Effector memory CD4-positive, alpha-beta T cell (primary cell): ENCODE results near the gene CPVL.
"Not testable (repeated sequence)": the region's sequence is repeated elsewhere in the genome, so short reads cannot be mapped to it uniquely, and the experiment has no call there.

Experiments used
- DNase-seq, 3 donors: peaks; one replicate each; pipeline ENCODE4 v3.0.0-alpha.2; 2020
- H3K27ac ChIP-seq: 2 replicates; pipeline ENCODE4 v1.7.0; 2013; ENCODE audit warnings: mild to moderate bottlenecking, low read length, moderate library complexity; ENCODE audit not compliant: insufficient read depth, poor library complexity, severe bottlenecking
- H3K27me3 ChIP-seq: replicated peaks from 2 replicates; pipeline ENCODE4 v1.7.0; 2013; ENCODE audit warnings: mild to moderate bottlenecking, low read length; ENCODE audit not compliant: insufficient read depth, control insufficient read depth, poor library complexity, severe bottlenecking
- H3K36me3 ChIP-seq: 2 replicates; pipeline ENCODE4 v1.7.0; 2013; ENCODE audit warnings: mild to moderate bottlenecking, low read length, moderate library complexity; ENCODE audit not compliant: control insufficient read depth, insufficient read depth
- H3K4me1 ChIP-seq: 2 replicates; pipeline ENCODE4 v1.7.0; 2013; ENCODE audit warnings: low read length, mild to moderate bottlenecking; ENCODE audit not compliant: control insufficient read depth, insufficient read depth, poor library complexity, severe bottlenecking
- H3K4me3 ChIP-seq: 2 replicates; pipeline ENCODE4 v1.7.0; 2013; ENCODE audit warnings: low read length, low read depth, mild to moderate bottlenecking; ENCODE audit not compliant: insufficient read depth, poor library complexity, severe bottlenecking
- H3K9me3 ChIP-seq: 2 replicates; pipeline ENCODE4 v1.7.0; 2013; ENCODE audit warnings: mild to moderate bottlenecking, low read length, moderate library complexity; ENCODE audit not compliant: control insufficient read depth

CPVL gene

GRCh38 chr7:29123626-29124190 lies 22.6 kb downstream of the CPVL start:
- Histone ChIP-seq H3K4me3 (no peak overlapping the region), H3K27me3 (no peaks in the 10 kb centered on the region), H3K36me3 (no peaks in the 10 kb centered on the region), H3K9me3 (no peaks in the 10 kb centered on the region), H3K4me1 (no peaks in the 10 kb centered on the region), H3K27ac (no peak overlapping the region)
- no peak for DNase-seq

DNA sequence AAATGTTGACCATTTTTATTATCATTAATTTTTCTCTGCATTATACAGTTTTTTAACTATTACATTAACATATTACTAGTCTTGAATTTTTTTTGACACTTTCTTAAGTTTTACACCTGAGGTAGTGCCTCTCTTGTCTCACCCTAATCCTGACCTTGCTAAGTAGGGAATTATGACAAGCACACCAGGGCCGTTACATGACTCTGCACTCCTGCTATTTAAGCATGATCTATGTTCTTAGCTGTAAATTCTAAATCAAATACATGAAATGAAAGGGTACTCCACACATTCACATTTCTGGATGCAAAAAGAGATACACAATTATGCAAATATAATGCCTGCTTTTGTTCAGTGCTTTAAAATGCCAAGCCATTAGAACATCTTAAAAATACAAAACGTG lies 23.6 kb downstream of the CPVL start:
- Histone ChIP-seq H3K4me3 (no peak overlapping the region), H3K27me3 (no peaks in the 10 kb centered on the region)

GRCh38 chr7:29122081-29122480 lies 24.3 kb downstream of the CPVL start:
- no peaks in the 10 kb centered on the region for H3K9me3 ChIP-seq
- no peaks in the 10 kb centered on the region for H3K36me3 ChIP-seq
- H3K4me3 ChIP-seq = no peak overlapping the region
- no peak overlapping the region for H3K27ac ChIP-seq
- H3K4me1 ChIP-seq = no peaks in the 10 kb centered on the region
- no peaks in the 10 kb centered on the region for H3K27me3 ChIP-seq
- no peak for DNase-seq

More for the DNA sequence above, 23.6 kb downstream of the CPVL start:
- DNase-seq = no peak
- no peak overlapping the region for H3K27ac ChIP-seq
- no peaks in the 10 kb centered on the region for H3K4me1 ChIP-seq
- H3K9me3 ChIP-seq = no peaks in the 10 kb centered on the region
- H3K36me3 ChIP-seq = no peaks in the 10 kb centered on the region

DNA sequence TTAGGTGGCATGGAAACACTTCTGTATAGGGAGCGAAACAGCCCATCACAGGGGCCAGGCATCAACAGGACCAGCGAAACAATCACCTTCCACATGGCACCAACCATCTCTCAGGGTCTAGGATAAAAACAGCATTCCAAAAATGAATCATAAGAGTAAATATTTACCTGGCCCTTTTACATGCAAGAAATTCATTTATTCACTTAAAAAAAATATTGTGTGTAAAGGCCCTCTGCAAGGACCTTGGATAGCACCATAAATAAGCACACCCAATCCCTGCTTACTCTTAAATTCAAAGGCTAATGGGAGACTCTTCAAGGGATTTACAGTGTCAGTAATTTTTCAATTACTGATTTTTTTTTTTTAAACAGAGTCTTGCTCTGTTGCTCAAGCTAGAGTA lies 25.4 kb downstream of the CPVL start:
- DNase-seq = no peak
- Histone ChIP-seq H3K4me3 (no peak overlapping the region), H3K4me1 (no peaks in the 10 kb centered on the region), H3K36me3 (no peaks in the 10 kb centered on the region), H3K9me3 (no peaks in the 10 kb centered on the region), H3K27me3 (no peaks in the 10 kb centered on the region), H3K27ac (no peak overlapping the region)

GRCh38 chr7:29119538-29119937 lies 26.8 kb downstream of the CPVL start:
- DNase-seq = no peak
- Histone ChIP-seq H3K4me3 (no peak overlapping the region), H3K27ac (no peak overlapping the region), H3K4me1 (no peaks in the 10 kb centered on the region), H3K27me3 (no peaks in the 10 kb centered on the region), H3K9me3 (no peaks in the 10 kb centered on the region), H3K36me3 (no peaks in the 10 kb centered on the region)

- Histone ChIP-seq H3K9me3 (no peaks in the 10 kb centered on the region), H3K27ac (no peak overlapping the region), H3K4me3 (no peak overlapping the region), H3K36me3 (no peaks in the 10 kb centered on the region), H3K4me1 (no peaks in the 10 kb centered on the region), H3K27me3 (no peaks in the 10 kb centered on the region)
- DNase-seq = no peak
These were observed 29.8 kb downstream of the CPVL start for GRCh38 chr7:29116361-29117200.

GRCh38 chr7:29115753-29116152 lies 30.6 kb downstream of the CPVL start:
- Histone ChIP-seq H3K4me3 (no peak overlapping the region), H3K9me3 (no peaks in the 10 kb centered on the region), H3K4me1 (no peaks in the 10 kb centered on the region), H3K27ac (no peak overlapping the region), H3K27me3 (no peaks in the 10 kb centered on the region), H3K36me3 (no peaks in the 10 kb centered on the region)
- DNase-seq = no peak

DNA sequence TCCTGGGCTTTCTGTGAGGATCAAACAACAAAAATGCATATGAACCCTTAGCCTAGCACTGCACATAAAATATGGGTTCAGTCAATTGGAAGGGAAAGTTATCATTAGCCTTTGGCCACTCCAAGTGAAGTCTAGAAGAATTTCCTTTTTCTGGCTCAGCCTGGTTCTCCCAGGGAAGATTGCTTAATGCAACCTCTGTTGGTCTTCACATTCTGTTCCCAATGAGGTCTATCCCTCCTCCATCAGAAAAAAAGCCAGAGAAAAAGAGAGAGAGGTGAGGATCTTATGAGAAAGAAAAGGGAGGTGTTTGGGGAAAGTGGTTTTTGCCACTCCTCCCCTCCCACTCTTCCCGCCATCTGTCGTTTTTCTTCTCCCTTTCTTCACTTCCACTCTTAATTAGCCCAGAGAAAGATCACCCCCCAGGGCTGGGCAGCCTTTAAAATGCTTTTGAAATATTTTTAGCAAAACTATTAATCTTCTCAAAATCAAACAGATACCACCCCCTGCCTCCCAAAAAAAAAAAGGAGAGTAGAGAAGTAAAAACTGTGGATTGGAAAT lies 31.1 kb downstream of the CPVL start:
- Histone ChIP-seq H3K9me3 (no peaks in the 10 kb centered on the region), H3K27ac (no peak overlapping the region), H3K4me3 (no peak overlapping the region), H3K36me3 (no peaks in the 10 kb centered on the region), H3K4me1 (no peaks in the 10 kb centered on the region), H3K27me3 (no peaks in the 10 kb centered on the region)
- no peak for DNase-seq

DNA sequence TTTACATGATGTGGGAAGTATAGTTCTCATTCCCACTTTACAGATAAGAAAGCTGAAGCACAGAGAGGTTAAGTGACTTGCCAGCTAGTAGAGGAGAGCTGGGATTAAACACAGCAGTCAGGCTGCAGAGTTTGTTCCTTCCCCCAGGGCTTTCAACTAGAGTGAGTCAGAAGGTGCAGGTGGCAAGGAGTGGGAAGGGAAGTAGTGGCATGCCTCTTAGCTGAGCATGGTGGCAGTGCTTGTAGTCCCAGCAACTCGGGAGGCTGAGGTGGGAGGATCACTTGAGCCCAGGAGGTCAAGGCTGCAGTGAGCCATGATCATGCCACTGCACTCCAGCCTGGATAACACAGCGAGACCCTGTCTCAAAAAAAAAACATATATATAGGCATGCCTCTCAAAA lies 32.1 kb downstream of the CPVL start:
- not testable (repeated sequence) for H3K27me3 ChIP-seq, H3K27ac ChIP-seq, H3K36me3 ChIP-seq, H3K9me3 ChIP-seq, DNase-seq, H3K4me3 ChIP-seq, H3K4me1 ChIP-seq

DNA sequence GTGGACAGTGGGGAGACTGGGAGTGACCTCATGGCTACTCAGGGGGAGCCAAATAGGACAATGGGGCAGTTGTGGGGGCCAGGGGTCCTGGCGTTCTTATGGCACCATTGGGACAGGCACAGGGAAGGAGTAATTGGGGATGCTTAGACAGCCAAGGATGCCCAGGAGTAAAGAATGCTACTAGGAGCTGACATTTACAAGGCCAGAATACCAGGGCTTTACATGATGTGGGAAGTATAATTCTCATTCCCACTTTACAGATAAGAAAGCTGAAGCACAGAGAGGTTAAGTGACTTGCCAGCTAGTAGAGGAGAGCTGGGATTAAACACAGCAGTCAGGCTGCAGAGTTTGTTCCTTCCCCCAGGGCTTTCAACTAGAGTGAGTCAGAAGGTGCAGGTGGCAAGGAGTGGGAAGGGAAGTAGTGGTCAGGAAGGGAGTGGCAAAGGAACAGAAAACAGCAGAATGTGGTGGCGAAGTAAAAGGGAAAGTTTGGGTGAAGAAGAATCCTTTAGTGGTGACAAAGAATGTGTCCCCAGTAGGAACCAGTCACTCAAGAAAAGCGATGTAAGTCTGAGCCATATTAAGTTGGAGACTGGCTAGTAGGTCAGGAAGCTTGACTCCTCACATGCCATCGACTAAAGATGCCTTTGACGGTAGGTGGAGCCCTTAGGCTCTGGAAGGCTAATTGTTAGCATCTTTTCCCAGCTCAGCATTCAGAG lies 32.8 kb downstream of the CPVL start:
- Histone ChIP-seq H3K27me3 (no peaks in the 10 kb centered on the region), H3K27ac (no peak overlapping the region), H3K4me1 (no peaks in the 10 kb centered on the region), H3K4me3 (no peak overlapping the region), H3K9me3 (no peaks in the 10 kb centered on the region), H3K36me3 (no peaks in the 10 kb centered on the region)
- DNase-seq = no peak
